ENCODE measurements around the gene ETV1. TPM values are rescaled to one million over a fixed set of nuclear protein-coding genes. Genes with fewer than 3 reads are reported as not detected.

The ETV1 gene
- total RNA-seq, 1 experiment from 2014 or later: 7.4 TPM

DNA sequence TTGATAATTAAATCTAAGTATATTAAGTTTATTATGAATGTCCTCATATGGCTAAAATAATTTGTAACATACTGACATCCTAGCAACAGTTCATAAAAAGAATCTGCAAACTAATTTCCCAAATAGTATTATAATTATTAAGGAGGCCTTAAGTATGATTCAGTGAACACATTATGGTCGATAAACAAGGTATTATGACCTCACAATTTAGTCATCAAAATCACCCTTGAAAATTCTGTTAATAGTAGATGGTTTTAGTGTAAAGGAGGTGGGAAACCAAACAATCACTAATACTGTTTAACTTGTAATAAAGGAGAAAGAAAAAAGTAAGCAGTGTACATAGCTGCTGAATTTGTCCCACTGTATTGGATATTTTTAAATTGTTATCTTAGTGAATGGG is 2.1 kb downstream of the ETV1 start:
- H3K27ac ChIP-seq (ENCODE audit: low read length): no peak overlapping the region

GRCh38 chr7:13986208-13986607 is 3.3 kb downstream of the ETV1 start:
- Histone ChIP-seq H3K4me1 (ENCODE audit: control insufficient read depth, insufficient read depth, low read length) (0 out of 2 replicates have a peak, but pooled peaks cover under 1% of the 10 kb centered on the region), H3K4me3 (ENCODE audit: low read depth in 2 of 2, low read length in 2 of 2) (no peak overlapping the region), H3K9me3 (ENCODE audit: control insufficient read depth, insufficient read depth, low read depth, low read length) (no peaks in the 10 kb centered on the region), H3K36me3 (ENCODE audit: control insufficient read depth, insufficient read depth, low read length) (no peaks in the 10 kb centered on the region), H3K27ac (ENCODE audit: low read length) (no peak overlapping the region), H3K27me3 (ENCODE audit: control insufficient read depth, insufficient read depth, low read length) (no peaks in the 10 kb centered on the region)
- ChIA-PET CTCF (no interaction called here), POLR2A (no interaction called here)
- intact Hi-C loops (cut with micrococcal nuclease; ENCODE audit: unreplicated experiment): loop anchor here (10.0 kb wide), 1 partner anchor 701 kb away; no protein-coding TSS in a partner anchor
- TF ChIP-seq POLR2AphosphoS5 (IDR thresholded peaks at IDR 0.05; ENCODE audit: low read depth, low read length) (no peak), CTCF (IDR thresholded peaks at IDR 0.05) (no peak), SIN3A (IDR thresholded peaks at IDR 0.05; ENCODE audit: borderline replicate concordance, insufficient read depth, low read depth, low read length) (no peak), TCF7L2 (IDR thresholded peaks at IDR 0.05; ENCODE audit: low read depth, low read length) (no peak)
- TF ChIP-seq, protein P1, sequence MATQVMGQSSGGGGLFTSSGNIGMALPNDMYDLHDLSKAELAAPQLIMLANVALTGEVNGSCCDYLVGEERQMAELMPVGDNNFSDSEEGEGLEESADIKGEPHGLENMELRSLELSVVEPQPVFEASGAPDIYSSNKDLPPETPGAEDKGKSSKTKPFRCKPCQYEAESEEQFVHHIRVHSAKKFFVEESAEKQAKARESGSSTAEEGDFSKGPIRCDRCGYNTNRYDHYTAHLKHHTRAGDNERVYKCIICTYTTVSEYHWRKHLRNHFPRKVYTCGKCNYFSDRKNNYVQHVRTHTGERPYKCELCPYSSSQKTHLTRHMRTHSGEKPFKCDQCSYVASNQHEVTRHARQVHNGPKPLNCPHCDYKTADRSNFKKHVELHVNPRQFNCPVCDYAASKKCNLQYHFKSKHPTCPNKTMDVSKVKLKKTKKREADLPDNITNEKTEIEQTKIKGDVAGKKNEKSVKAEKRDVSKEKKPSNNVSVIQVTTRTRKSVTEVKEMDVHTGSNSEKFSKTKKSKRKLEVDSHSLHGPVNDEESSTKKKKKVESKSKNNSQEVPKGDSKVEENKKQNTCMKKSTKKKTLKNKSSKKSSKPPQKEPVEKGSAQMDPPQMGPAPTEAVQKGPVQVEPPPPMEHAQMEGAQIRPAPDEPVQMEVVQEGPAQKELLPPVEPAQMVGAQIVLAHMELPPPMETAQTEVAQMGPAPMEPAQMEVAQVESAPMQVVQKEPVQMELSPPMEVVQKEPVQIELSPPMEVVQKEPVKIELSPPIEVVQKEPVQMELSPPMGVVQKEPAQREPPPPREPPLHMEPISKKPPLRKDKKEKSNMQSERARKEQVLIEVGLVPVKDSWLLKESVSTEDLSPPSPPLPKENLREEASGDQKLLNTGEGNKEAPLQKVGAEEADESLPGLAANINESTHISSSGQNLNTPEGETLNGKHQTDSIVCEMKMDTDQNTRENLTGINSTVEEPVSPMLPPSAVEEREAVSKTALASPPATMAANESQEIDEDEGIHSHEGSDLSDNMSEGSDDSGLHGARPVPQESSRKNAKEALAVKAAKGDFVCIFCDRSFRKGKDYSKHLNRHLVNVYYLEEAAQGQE (IDR thresholded peaks at IDR 0.05; ENCODE audit: insufficient read depth in 1 of 2, low read depth in 2 of 2, low read length in 1 of 2): no peak
- ATAC-seq: no peak
- no peak for DNase-seq (ENCODE audit: low read depth, low spot score)
- in situ Hi-C loops (cut with HindIII; ENCODE audit: low pct_unique_long_range_greater_than_20kb, low sequenced_read_pairs): no loop called here
- no TSS peak for BruUV-seq (replicated peaks)

More for the DNA sequence above, 2.1 kb downstream of the ETV1 start:
- Histone ChIP-seq H3K9me3 (ENCODE audit: control insufficient read depth, insufficient read depth, low read depth, low read length) (no peaks in the 10 kb centered on the region), H3K27me3 (ENCODE audit: control insufficient read depth, insufficient read depth, low read length) (no peaks in the 10 kb centered on the region), H3K4me3 (ENCODE audit: low read depth in 2 of 2, low read length in 2 of 2) (no peak overlapping the region), H3K36me3 (ENCODE audit: control insufficient read depth, insufficient read depth, low read length) (no peaks in the 10 kb centered on the region), H3K4me1 (ENCODE audit: control insufficient read depth, insufficient read depth, low read length) (peaks cover 5% of the 10 kb centered on the region)
- ATAC-seq (no peak), DNase-seq (ENCODE audit: low read depth, low spot score) (no peak)
- intact Hi-C loops (cut with micrococcal nuclease; ENCODE audit: unreplicated experiment): loop anchor here (10.0 kb wide), 1 partner anchor 703 kb away; no protein-coding TSS in a partner anchor
- in situ Hi-C loops (cut with HindIII; ENCODE audit: low pct_unique_long_range_greater_than_20kb, low sequenced_read_pairs): no loop called here
- ChIA-PET POLR2A (no interaction called here), CTCF (no interaction called here)
- BruUV-seq (replicated peaks): no TSS peak
- no peak for TF ChIP-seq POLR2AphosphoS5 (IDR thresholded peaks at IDR 0.05; ENCODE audit: low read depth, low read length)
- TF ChIP-seq SIN3A (IDR thresholded peaks at IDR 0.05; ENCODE audit: borderline replicate concordance, insufficient read depth, low read depth, low read length): no peak
- TF ChIP-seq, protein P1 (IDR thresholded peaks at IDR 0.05; ENCODE audit: insufficient read depth in 1 of 2, low read depth in 2 of 2, low read length in 1 of 2): no peak
- TF ChIP-seq CTCF (IDR thresholded peaks at IDR 0.05): no peak
- no peak for TF ChIP-seq TCF7L2 (IDR thresholded peaks at IDR 0.05; ENCODE audit: low read depth, low read length)

Measured in Panc1 (cell line).